ENCODE results near the gene AP5S1.

DNA sequence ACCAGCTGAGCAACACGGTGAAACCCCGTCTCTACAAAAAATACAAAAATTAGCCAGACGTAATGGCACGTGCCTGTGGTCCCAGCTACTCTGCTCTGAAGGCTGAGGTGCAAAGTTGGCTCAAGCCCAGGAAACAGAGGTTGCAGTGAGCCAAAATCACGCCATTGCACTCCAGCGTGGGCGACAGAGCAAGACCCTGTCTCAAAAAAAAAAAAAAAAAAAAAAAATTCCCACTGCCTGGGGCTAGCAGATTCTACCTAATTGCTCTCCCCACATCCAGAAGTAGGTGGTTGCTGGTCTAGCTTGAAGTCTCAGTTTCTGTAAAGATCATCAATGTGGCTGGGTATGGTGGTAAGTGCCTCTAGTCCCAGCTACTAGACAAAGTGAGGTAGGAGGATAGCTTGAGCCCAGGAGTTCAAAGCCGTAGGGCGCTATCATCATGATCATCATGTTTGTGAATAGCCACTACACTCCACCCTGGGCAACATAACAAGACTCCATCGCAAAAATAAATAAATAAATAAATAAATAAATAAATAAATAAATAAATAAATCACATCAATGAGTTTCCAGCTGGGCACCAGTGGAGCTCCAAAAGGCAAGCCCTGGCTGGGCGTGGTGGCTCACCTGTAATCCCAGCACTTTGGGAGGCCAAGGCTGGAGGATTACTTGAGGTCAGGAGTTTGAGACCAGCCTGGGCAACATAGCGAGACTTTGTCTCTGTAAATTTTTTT is 6.3 kb upstream of the AP5S1 start:
- TF ChIP-seq, protein P1, sequence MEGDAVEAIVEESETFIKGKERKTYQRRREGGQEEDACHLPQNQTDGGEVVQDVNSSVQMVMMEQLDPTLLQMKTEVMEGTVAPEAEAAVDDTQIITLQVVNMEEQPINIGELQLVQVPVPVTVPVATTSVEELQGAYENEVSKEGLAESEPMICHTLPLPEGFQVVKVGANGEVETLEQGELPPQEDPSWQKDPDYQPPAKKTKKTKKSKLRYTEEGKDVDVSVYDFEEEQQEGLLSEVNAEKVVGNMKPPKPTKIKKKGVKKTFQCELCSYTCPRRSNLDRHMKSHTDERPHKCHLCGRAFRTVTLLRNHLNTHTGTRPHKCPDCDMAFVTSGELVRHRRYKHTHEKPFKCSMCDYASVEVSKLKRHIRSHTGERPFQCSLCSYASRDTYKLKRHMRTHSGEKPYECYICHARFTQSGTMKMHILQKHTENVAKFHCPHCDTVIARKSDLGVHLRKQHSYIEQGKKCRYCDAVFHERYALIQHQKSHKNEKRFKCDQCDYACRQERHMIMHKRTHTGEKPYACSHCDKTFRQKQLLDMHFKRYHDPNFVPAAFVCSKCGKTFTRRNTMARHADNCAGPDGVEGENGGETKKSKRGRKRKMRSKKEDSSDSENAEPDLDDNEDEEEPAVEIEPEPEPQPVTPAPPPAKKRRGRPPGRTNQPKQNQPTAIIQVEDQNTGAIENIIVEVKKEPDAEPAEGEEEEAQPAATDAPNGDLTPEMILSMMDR (optimal IDR thresholded peaks at IDR 0.05 in 1 of 3, IDR thresholded peaks at IDR 0.05 in 1 of 3, conservative IDR thresholded peaks at IDR 0.05 in 1 of 3; ENCODE audit: extremely low read depth in 1 of 3, insufficient read depth in 2 of 3, low read length in 3 of 3) = no peak
- no peak for TF ChIP-seq EZH2 (IDR thresholded peaks at IDR 0.05; ENCODE audit: low read length)
